HCT116 (cell line): ENCODE measurements around the gene CD59.
"Not testable (repeated sequence)": the region's sequence is repeated elsewhere in the genome, so short reads cannot be mapped to it uniquely, and the experiment has no call there.

Experiments used
- CTCF ChIP-seq, 3 experiments: fragments of 200-600 bp in 1 of 3; sonication (generic) in 1 of 3; IDR thresholded peaks in 2 of 3; conservative IDR thresholded peaks in 1 of 3; 2 replicates each; pipeline ENCODE4 v1.5.1; 2012 to 2017; ENCODE audit warnings: low read depth in 2 of 3, low read length in 2 of 3, antibody characterized with exemption in 1 of 3, borderline replicate concordance in 1 of 3, control low read depth in 1 of 3, mild to moderate bottlenecking in 1 of 3, mixed read lengths in 1 of 3, mixed run types in 1 of 3, moderate library complexity in 1 of 3; ENCODE audit not compliant: insufficient read depth in 1 of 3
- TF ChIP-seq, protein P1 (sequence below): IDR thresholded peaks from 2 replicates; pipeline ENCODE4 v1.6.1; 2012; ENCODE audit warnings: low read depth
- TF ChIP-seq, protein P2 (sequence below): IDR thresholded peaks from 2 replicates; pipeline ENCODE4 v1.6.1; 2012

- TF ChIP-seq, protein P1, sequence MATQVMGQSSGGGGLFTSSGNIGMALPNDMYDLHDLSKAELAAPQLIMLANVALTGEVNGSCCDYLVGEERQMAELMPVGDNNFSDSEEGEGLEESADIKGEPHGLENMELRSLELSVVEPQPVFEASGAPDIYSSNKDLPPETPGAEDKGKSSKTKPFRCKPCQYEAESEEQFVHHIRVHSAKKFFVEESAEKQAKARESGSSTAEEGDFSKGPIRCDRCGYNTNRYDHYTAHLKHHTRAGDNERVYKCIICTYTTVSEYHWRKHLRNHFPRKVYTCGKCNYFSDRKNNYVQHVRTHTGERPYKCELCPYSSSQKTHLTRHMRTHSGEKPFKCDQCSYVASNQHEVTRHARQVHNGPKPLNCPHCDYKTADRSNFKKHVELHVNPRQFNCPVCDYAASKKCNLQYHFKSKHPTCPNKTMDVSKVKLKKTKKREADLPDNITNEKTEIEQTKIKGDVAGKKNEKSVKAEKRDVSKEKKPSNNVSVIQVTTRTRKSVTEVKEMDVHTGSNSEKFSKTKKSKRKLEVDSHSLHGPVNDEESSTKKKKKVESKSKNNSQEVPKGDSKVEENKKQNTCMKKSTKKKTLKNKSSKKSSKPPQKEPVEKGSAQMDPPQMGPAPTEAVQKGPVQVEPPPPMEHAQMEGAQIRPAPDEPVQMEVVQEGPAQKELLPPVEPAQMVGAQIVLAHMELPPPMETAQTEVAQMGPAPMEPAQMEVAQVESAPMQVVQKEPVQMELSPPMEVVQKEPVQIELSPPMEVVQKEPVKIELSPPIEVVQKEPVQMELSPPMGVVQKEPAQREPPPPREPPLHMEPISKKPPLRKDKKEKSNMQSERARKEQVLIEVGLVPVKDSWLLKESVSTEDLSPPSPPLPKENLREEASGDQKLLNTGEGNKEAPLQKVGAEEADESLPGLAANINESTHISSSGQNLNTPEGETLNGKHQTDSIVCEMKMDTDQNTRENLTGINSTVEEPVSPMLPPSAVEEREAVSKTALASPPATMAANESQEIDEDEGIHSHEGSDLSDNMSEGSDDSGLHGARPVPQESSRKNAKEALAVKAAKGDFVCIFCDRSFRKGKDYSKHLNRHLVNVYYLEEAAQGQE: not testable (repeated sequence)
- TF ChIP-seq, protein P2, sequence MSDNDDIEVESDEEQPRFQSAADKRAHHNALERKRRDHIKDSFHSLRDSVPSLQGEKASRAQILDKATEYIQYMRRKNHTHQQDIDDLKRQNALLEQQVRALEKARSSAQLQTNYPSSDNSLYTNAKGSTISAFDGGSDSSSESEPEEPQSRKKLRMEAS: not testable (repeated sequence)
- not testable (repeated sequence) for TF ChIP-seq CTCF (IDR thresholded peaks at IDR 0.05 in 2 of 3, conservative IDR thresholded peaks at IDR 0.05 in 1 of 3; ENCODE audit: borderline replicate concordance in 1 of 3, insufficient read depth in 1 of 3, low read depth in 2 of 3, low read length in 2 of 3)
Measured at GRCh38 chr11:33678616-33679015, 57.6 kb downstream of the CD59 start.
